Fibroblast of pulmonary artery (primary cell): Measurements from ENCODE around the gene LSAMP.

Experiments used
- DNase-seq: peaks from one replicate; pipeline ENCODE4 v3.0.0-alpha.2; 2010; ENCODE audit warnings: low read depth
- H3K4me3 ChIP-seq: replicated peaks from 2 replicates; pipeline ENCODE4 v1.5.1; 2011; ENCODE audit warnings: low read depth, mild to moderate bottlenecking, control low read depth, low read length, moderate library complexity
- CTCF ChIP-seq: IDR thresholded peaks from 2 replicates; pipeline ENCODE4 v1.5.1; 2011; ENCODE audit warnings: mild to moderate bottlenecking, control low read depth, low read length, inconsistent platforms; ENCODE audit errors: missing control alignments

Gene LSAMP

DNA sequence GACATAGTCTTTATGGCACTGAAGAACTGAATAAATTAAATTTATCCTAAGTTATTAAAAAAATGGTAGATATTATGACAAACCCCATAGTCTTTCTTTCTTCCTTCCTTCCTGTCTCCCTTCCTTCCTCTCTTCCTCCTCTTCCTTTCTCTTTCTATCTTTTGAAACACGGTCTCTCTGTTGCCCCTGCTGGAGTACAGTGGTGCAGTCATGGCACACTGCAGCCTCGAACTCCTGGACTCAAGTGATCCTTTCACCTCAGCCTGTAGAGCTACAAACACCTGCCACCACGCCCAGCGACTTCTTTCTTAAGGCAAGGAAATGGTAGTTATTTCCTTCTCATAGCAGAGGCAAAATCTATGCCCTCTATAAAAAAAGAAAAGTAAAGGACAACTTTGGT is 467.4 kb downstream of the LSAMP start:
- H3K4me3 ChIP-seq, result no peak overlapping the region
- no peak for DNase-seq
- TF ChIP-seq CTCF, result no peak

DNA sequence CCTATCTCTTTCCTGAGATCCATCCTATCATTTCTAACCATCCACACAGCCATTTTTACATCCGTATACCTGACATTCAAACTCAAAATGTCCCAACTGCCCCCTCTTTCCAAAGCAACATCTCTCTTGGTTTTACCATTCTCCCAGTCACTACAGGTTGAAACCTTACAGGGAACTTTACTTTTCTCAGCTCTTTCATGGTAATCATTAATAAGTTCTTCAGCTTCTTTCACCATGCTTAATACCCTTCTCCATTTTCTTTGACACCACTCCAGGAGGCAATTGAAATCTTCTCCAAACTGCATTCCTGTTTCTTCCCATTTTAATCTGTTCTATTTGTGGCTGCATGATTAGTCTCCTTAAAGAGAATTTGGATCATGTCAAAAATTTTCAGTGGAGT is 469.5 kb downstream of the LSAMP start:
- no peak for DNase-seq
- no peak overlapping the region for H3K4me3 ChIP-seq
- no peak for TF ChIP-seq CTCF

DNA sequence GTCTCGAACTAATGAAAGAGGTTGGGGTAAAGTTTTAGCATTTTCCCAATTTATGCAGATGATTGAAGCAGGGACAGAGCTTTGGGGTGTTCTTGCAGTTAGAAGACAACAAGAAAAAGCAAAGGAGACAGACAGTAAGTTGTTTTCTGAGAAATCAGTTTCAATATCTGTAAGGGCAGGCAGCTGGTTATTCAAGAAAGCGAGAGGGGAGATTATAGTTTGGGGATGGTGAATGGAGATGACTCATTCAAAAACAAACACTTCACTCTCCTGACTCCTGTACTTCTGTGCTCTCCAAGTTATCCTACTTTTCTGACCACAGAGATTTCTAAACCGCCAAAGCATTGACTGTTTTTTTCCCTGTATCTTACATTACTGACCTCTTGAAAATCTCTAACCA is 469.9 kb downstream of the LSAMP start:
- DNase-seq, result peak; percentile 45
- no peak overlapping the region for H3K4me3 ChIP-seq
- TF ChIP-seq CTCF, result no peak

DNA sequence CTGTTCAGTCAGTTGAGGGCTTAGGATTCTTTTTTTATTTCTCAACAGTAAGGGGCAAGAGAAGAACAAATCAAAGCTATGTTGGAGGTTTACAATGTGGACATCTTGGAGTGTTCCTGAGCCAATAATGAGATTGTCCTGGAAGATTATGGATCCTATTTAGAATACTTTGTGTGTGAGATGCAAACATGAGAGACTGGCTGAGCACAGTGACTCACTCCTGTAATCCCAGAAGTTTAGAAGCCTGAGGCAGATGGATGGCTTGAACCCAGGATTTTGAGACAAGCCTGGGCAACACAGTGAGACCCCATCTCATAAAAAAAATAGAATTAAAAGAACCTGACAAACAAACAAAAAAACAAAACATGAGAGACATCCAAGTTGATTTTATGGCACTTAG is 470.3 kb downstream of the LSAMP start:
- no peak for TF ChIP-seq CTCF
- no peak for DNase-seq
- no peak overlapping the region for H3K4me3 ChIP-seq

DNA sequence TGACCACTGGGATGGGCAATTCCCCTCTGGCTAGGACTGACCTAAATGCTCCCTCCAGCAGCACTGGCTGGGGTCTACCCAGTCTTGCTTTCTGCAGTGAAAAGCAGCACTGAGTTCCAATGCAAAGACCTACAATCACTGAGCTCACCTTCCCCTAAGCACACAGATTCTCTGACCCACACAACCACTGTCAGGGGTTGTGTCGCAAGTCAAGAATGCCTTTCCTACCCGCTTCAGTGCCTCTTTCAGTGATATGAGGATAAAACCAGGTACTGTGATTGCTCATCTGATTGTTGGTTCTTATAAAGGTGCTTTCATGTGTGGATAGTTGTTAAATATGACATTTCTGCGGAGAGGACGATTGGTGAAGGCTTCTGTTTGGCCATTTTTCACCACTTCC is 476.4 kb downstream of the LSAMP start:
- TF ChIP-seq CTCF, result no peak
- H3K4me3 ChIP-seq, result no peak overlapping the region
- DNase-seq, result no peak

GRCh38 chr3:115961380-115961779 is 483.9 kb downstream of the LSAMP start:
- TF ChIP-seq CTCF, result no peak
- H3K4me3 ChIP-seq, result no peak overlapping the region
- DNase-seq, result no peak

DNA sequence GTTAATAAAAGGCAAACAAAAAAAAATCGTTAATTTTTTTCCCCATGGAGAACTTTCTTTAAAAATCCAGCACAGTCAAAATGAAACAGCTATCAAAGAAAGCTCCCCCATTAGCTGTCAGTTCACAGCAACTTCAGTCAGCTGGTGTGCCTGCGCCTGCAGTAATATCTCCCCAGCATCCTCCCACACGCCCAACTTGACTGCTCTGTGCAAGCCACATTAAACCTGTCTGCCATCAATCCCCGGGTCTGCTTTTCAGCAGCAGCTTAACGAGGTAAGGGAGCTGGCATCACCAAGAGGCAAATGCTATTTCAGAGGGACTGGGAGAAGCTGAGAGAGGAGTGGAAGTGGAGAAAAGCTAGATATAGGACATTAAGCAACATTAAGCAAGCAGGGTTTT is 484.5 kb downstream of the LSAMP start:
- no peak for TF ChIP-seq CTCF
- DNase-seq, result peak; percentile 6
- H3K4me3 ChIP-seq, result no peak overlapping the region
